HG03575 (cell line): ENCODE results near the gene HES1.
"Not testable (repeated sequence)": the region's sequence is repeated elsewhere in the genome, so short reads cannot be mapped to it uniquely, and the experiment has no call there.

Experiments used
- ATAC-seq: cut with Tn5 transposase; IDR thresholded peaks from one replicate; pipeline ENCODE4 v1.9.1; 2021; ENCODE audit not compliant: unreplicated experiment, insufficient number of reproducible peaks, low FRiP score; ENCODE audit errors: extremely low read depth

HES1 gene

GRCh38 chr3:194138732-194139070 lies 2.8 kb downstream of the HES1 start:
- ATAC-seq: no peak

- ATAC-seq: no peak
Measured at GRCh38 chr3:194139071-194139813, 3.3 kb downstream of the HES1 start.

DNA sequence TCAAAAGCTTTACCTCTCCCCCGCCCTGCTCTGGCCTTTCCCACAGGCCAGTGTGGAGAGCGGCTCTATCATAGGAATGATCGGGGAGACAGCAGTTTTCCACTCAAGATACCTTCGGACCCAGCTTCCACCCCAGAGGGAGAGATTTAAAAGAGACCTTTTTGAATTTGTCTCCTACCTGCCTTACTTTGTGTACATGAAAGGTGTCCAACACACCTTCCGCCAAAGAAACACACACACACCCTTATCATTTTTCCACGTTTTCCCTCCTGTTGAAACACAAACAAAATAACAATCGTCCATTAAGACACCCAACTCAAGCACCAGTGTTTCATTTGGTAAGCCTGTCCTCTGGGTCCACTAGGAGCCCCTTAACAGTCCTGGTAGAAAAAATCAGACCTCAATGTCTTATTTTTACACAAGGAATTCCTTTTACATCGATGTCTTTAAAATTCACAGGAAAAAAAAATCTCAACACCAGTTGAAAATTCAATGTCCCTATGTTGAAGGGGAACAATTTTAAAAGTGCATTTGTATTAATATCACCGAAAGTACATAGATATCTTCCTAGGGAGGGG lies 4.0 kb downstream of the HES1 start:
- no peak for ATAC-seq

DNA sequence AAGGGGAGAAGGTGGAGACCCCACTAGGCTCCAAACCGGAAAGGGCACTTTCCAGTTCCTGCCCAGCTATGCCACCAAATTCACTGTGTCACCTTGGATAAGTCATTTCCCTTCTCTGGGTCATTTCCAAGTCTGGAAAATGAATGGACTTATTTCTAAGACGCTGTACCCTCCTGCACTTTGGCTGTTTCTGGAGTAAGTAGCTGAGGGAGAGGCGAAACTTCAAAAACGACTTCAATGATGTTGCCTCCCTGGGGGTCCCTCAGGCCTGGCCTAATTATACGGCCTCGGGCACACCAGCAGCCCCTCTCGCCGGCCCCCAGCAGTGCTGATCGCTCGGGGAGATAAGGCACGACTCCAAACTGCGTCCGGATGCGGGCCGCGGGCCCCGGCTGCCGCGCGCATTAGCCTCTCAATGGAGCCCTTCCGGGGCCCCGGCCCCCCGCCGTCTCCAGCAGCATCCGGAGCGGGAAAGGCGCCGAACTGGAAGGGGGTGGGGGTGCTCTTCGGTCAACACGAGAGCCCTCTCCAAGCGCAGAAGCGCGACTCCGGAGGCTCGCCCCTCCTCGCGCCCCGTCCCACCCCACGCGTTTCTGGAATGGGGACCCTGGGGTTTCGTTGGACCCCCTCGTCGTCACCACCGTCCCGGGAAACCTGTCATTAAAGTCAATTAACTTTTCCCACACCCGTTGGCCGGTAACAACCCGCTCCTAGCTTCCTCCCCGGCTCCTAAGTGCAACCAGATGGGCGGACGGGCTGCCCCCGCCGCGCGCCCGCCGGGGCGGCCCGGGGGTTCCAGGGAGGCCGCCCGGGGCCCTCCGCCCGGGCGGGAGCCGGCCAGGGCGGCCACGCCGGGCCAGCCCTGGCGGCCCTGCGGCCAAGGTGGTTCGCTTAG lies 4.8 kb downstream of the HES1 start:
- ATAC-seq: no peak

DNA sequence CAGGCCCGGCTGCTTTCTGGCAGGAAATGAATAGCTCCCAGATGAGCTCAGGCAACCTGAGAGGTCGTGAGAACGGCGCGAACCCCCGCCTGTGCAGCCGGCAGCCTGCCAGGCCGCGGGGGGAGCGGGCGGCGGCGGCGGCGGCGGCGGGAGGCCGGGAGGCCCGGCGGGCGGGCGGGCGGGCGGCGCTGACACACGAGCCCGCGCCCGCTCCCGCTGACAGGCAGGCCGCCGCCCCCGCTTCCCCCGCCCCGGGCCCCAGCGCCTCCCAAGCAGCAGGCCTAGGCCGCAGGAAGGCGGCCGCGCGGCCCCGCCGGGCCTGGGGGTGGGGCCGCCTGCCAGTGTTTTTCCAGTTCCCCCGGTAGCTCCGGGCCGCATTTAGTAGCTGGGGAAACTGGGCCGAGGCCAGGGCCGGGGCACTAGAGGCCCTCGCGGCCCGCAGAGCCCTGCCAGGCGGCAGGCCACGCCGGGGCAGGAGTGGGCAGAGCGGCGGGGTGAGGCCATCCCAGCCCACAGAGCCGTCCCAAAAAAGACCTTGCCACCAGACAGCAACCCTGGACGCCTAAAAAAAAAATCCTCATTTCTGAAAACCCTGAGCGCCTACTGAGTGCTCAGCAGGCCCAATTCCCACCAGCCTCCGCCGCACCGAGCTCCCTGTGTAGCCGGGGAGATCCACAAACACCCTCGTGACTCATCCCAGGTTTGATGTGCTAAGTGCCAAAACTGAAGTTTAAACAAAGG lies 5.6 kb downstream of the HES1 start:
- no peak for ATAC-seq

DNA sequence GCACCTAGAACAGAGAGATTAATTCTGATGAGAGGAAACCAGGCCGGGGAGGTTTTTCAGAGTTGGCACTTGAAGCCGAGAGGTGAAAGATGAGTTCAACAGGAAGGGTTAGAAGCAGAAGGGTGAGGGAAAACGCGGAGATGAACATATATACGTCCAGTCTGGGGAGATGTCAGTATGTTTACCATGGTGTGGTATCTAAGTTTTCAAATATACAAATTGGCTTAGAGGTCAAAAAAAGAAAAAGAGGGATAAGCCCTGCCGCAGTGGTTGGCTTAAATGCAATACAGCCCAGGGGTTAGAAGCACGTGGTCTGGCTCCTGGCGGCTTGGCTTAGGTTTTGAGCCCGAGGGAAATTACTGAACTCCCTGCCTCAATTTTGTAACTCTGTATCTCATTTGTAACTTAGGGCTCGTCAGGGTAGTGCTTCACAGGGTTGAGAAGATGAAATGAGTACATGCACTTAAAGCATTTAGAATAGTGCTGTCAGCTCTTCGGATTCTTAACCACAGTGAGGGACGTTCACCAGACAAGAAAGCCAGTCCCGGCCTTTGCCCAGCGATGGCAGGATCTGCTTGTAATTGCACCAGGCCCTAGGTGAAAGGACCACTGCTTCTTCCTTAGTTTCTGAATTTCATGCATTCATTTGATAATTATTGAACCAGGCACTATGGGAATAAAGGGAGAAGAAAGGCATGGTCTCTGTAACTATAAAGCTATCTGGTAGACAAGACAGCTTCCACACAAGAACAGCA lies 6.4 kb downstream of the HES1 start:
- ATAC-seq: no peak

- no peak for ATAC-seq
Measured at GRCh38 chr3:194145702-194146101, 9.8 kb downstream of the HES1 start.

DNA sequence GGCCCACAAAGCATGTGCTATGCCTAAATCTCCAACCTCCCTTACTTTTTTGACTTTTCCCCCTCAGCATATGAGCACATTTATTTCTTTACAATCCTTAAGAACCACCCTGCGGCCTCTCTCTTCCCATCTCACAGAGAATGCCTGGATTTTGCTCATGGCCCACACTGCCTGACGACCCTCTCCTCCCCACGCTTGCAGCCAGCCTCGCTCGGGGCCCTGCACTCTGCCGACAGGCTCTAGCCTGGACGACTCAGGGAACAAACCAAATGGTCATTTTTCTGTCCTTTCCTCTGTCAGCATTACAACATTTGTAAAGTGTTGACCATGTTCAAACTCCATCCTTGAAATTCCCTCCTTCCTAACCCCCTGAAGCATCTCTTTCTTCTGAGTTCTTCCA lies 11.7 kb downstream of the HES1 start:
- no peak for ATAC-seq

DNA sequence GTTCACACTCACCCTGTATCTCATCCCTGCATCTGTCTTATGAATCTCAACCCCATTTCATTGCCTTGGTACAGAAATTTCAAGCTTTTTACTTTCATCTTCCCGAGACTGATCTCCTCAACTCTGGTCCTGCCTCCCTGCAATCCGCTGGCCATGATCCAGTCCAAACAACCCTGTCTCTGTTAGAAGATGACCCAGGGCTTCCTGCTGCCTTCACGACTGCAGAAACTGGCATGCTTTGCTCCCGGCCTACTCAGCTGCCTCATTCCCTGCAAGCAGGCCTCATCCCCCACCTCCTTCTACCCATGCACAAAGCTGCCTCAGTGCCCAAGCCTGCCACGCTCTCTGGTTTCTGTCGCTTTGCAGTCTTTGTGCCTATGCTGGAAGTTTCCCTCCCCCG lies 12.4 kb downstream of the HES1 start:
- ATAC-seq: no peak

- no peak for ATAC-seq
Measured at GRCh38 chr3:194150252-194150934, 14.4 kb downstream of the HES1 start.

DNA sequence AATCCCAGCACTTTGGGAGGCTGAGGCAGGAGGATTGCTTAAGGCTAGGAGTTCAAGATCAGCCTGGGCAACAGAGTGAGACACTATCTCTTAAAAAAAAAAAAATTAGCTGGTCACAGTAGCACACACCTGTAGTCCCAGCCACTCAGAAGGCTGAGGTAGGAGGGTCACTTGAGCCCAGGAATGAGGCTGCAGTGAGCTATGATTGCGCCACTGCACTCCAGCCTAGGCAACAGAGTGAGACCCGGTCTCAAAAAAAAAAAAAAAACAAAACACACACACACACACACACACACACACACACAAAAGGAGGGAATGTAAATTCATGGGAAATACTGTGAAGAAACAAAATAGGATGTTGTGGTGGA lies 15.0 kb downstream of the HES1 start:
- ATAC-seq: not testable (repeated sequence)

- ATAC-seq: no peak
Measured at GRCh38 chr3:194154346-194154745, 18.4 kb downstream of the HES1 start.

DNA sequence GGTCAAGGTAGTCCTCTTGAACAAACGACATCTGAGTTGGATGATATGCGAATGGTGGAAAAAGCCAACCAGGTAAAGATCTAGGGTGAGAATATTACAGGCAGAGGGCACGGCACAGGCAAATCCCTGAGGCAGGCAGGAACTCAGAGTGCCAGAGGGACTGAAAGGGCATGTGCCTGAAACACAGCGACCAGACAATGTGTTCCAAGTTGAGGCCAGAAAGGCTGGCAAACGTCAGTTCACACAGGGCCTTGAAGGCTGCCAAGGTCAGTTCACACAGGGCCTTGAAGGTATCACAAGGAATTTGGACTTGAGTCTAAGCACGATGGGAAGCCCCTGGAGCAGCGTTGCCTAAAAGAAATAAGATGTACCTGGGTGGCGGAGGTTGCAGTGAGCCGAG lies 20.1 kb downstream of the HES1 start:
- ATAC-seq: no peak

- ATAC-seq: no peak
Measured at GRCh38 chr3:194158942-194159439, 23.0 kb downstream of the HES1 start.

DNA sequence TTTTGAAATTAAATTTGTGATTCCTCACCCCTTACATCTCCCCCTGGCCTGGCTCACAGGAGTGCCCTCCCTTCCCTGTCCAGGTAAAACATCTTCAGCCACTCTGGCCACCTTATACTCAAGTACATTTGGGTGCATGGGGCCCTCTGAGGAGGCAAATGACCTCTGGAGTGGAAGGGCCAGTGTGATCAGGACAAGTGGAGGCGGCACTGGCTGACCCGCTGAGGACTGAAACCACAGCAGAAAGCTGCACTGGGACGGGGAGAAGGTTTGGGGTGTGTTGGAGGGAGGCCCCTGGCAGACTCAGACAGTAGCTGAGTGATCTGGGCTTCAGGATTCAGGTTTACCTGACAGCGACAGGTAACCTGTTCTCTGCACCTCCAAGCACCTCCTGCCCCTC lies 24.2 kb downstream of the HES1 start:
- ATAC-seq: no peak

- ATAC-seq: no peak
Measured at GRCh38 chr3:194161131-194162045, 25.4 kb downstream of the HES1 start.

DNA sequence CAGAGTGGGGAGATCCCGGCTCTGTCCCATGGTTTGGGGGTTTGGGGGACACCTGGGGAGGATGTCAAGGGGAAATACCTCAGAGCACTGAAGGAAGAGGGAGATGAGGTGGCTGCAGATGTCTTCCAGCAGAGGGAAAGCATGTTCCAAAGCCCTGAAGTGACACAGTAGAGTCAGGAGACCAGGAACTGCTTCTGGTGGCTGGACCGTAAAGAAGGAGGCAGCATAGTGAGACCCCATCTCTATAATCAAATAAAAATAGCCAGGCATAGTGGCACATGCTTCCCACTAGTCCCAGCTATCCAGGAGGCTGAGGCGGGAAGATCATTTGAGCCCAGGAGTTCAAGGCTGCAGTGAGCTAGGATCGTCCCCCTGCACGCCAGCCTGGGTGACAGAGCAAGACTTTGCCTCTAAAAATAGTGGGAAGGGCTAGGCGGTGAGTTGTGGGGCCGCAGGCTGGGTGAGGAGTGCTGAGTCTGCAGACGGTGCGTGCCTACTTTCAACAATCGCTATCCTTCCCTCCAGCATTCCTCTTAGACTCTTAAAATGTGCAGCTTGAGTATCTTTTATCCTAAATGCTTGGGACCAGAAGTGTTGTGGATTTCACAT lies 26.2 kb downstream of the HES1 start:
- ATAC-seq: no peak
